Ascending aorta (tissue), 2 donors: ENCODE measurements around the gene SPRYD4. TPM values are rescaled to one million over a fixed set of nuclear protein-coding genes. Genes with fewer than 3 reads are reported as not detected.

Experiments used
- DNase-seq, 2 donors: peaks; one replicate each; pipeline ENCODE4 v3.0.0-alpha.2; 2019; ENCODE audit warnings: low spot score in 2 of 2
- H3K27ac ChIP-seq, 2 donors: fragments of 200-600 bp; sonication (generic); one replicate each; pipeline ENCODE4 v1.5.1; 2016 to 2017; ENCODE audit warnings: mild to moderate bottlenecking in 1 of 2
- H3K27me3 ChIP-seq: fragments of 200-600 bp; sonication (generic); one replicate; pipeline ENCODE4 v1.5.1; 2017
- H3K36me3 ChIP-seq, 2 donors: fragments of 200-600 bp; sonication (generic); one replicate each; pipeline ENCODE4 v1.5.1; 2016
- H3K4me1 ChIP-seq, 2 donors: fragments of 200-600 bp; sonication (generic); one replicate each; pipeline ENCODE4 v1.5.1; 2016 to 2017; ENCODE audit warnings: mild to moderate bottlenecking in 1 of 2
- H3K4me3 ChIP-seq, 2 donors: fragments of 200-600 bp; sonication (generic); one replicate each; pipeline ENCODE4 v1.5.1; 2016 to 2017; ENCODE audit warnings: mild to moderate bottlenecking in 1 of 2
- H3K9me3 ChIP-seq, 2 donors: fragments of 200-600 bp; sonication (generic); one replicate each; pipeline ENCODE4 v1.5.1; 2016
- intact Hi-C: fragments of 100-400 bp; cut with DNase I; formaldehyde crosslinking; loops from one replicate; pipeline ENCODE4 v1.15.1; 2023
- total RNA-seq: library from RNA; depleted of rRNA; stranded (reverse); fragments of >200 nt; gene quantifications from one replicate; pipeline ENCODE4 v1.1.0, GENCODE V29; 2016
- TF ChIP-seq, protein P1 (sequence below), 3 experiments: fragments of 200-600 bp in 2 of 3; fragments of 450-650 bp in 1 of 3; sonication (generic) in 2 of 3; IDR thresholded peaks; one replicate each; pipeline ENCODE4 v1.5.1; 2016 to 2019; ENCODE audit warnings: antibody characterized with exemption in 3 of 3, mild to moderate bottlenecking in 1 of 3, moderate library complexity in 1 of 3

SPRYD4 gene
- total RNA-seq, 1 donor from 2014 or later = 0.43 TPM

DNA sequence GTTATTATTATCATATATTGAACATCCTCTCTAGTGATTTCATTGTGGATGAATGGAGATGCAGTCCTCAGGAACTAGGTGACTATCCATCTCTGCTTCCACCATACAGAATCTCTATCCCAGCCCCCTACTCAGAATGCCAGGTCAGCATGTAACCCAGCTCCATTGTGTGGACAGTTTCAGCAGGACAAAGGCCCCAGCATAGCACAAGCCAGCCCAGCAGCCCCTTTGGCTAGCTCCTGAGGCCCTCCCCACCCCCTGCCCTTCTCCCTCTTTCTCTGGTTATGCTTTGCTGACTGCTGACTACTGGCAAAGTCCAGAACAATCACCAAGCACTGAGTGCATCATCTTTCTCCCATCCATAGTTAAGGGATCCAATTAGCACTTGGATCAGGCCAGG is 5.8 kb upstream of the SPRYD4 start:
- Histone ChIP-seq H3K27ac (no peak overlapping the region), H3K4me3 (no peak overlapping the region), H3K36me3 (no peaks in the 10 kb centered on the region), H3K9me3 (no peaks in the 10 kb centered on the region), H3K27me3 (no peaks in the 10 kb centered on the region), H3K4me1 (peaks cover 0 to 4% of the 10 kb centered on the region in 2 donors)
- intact Hi-C loops = loop anchor here (10.0 kb wide), 1 partner anchor 268 kb away; no protein-coding TSS in a partner anchor
- DNase-seq = no peak
- TF ChIP-seq, protein P1, sequence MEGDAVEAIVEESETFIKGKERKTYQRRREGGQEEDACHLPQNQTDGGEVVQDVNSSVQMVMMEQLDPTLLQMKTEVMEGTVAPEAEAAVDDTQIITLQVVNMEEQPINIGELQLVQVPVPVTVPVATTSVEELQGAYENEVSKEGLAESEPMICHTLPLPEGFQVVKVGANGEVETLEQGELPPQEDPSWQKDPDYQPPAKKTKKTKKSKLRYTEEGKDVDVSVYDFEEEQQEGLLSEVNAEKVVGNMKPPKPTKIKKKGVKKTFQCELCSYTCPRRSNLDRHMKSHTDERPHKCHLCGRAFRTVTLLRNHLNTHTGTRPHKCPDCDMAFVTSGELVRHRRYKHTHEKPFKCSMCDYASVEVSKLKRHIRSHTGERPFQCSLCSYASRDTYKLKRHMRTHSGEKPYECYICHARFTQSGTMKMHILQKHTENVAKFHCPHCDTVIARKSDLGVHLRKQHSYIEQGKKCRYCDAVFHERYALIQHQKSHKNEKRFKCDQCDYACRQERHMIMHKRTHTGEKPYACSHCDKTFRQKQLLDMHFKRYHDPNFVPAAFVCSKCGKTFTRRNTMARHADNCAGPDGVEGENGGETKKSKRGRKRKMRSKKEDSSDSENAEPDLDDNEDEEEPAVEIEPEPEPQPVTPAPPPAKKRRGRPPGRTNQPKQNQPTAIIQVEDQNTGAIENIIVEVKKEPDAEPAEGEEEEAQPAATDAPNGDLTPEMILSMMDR (IDR thresholded peaks at IDR 0.05) = no peak

- H3K4me1 ChIP-seq = peaks cover 0 to 13% of the 10 kb centered on the region in 2 donors
- no peaks in the 10 kb centered on the region for H3K27me3 ChIP-seq
- H3K9me3 ChIP-seq = no peaks in the 10 kb centered on the region
- intact Hi-C loops = loop anchor here (5.0 to 10.0 kb wide), 2 partner anchors 274 to 352 kb away; partner anchors contain the start of genes RPL41 and ZC3H10
- peak overlapping the region; percentile 58 to 85 for H3K4me3 ChIP-seq
- TF ChIP-seq, protein P1 (IDR thresholded peaks at IDR 0.05) = no peak
- H3K36me3 ChIP-seq = no peaks in the 10 kb centered on the region
- no peak for DNase-seq
- H3K27ac ChIP-seq = peak overlapping the region; percentile 78 to 90
Observed at GRCh38 chr12:56469007-56469930, 891 bp downstream of the SPRYD4 start.

DNA sequence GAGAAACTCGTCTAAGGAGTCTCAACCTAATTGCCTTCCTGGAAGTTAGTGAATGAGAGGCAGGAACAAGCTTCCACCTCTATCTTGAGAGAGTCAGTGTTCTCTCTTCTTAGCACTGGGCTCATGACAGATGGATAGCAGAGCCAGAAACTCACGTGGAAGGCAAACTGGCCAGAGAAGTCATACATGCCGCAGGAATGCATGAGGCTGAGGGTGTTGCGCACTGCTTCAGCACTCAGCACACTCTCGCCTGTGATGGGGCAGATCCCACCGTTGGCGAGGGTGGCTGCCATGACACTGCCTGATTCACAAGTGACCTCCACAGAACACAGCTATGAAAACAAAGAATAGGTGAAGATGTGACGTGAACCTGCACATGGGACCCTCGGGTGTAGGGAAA is 6.0 kb downstream of the SPRYD4 start:
- no peak for DNase-seq
- intact Hi-C loops = no loop called here
- Histone ChIP-seq H3K4me1 (peaks cover 0 to 2% of the 10 kb centered on the region in 2 donors), H3K27ac (no peak overlapping the region), H3K9me3 (no peaks in the 10 kb centered on the region), H3K36me3 (no peaks in the 10 kb centered on the region), H3K4me3 (no peak overlapping the region), H3K27me3 (no peaks in the 10 kb centered on the region)
- TF ChIP-seq, protein P1 (IDR thresholded peaks at IDR 0.05) = no peak

GRCh38 chr12:56476143-56476542 is 7.8 kb downstream of the SPRYD4 start:
- Histone ChIP-seq H3K27ac (no peak overlapping the region), H3K36me3 (no peaks in the 10 kb centered on the region), H3K27me3 (no peaks in the 10 kb centered on the region), H3K4me1 (no peaks in the 10 kb centered on the region), H3K4me3 (no peak overlapping the region), H3K9me3 (no peaks in the 10 kb centered on the region)
- TF ChIP-seq, protein P1 (IDR thresholded peaks at IDR 0.05) = no peak
- DNase-seq = no peak
- intact Hi-C loops = no loop called here

DNA sequence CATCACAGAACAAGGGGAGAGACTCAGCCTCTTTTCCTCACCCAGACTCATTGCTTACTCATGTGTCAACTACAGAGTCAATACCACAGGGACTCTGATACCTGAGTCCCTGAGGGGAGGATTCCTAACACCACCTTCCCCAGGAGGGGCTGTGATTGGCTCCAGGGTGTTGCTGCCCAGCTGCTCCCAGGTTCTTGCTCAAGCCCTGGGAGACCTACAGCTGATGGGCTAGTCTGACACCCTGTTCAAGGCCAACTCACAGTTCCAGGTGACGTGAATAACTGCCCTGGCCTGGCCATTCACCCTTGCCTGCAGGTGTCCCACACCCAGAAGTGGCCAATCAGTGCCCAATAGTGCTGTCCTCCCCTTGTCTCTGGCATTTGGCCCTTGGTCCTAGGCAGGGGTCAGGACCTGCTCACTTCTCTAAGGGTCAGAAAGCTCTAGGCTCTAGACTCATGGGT is 8.6 kb downstream of the SPRYD4 start:
- no peak overlapping the region for H3K4me3 ChIP-seq
- TF ChIP-seq, protein P1 (IDR thresholded peaks at IDR 0.05) = no peak
- H3K27me3 ChIP-seq = no peaks in the 10 kb centered on the region
- H3K4me1 ChIP-seq = no peaks in the 10 kb centered on the region
- intact Hi-C loops = no loop called here
- no peaks in the 10 kb centered on the region for H3K9me3 ChIP-seq
- H3K36me3 ChIP-seq = no peaks in the 10 kb centered on the region
- DNase-seq = no peak
- no peak overlapping the region for H3K27ac ChIP-seq
